Subcutaneous preadipocyte (primary cell): Measurements from ENCODE around the gene DPEP3. TPM values are rescaled to one million over a fixed set of nuclear protein-coding genes. Genes with fewer than 3 reads are reported as not detected.

Experiments
- small RNA-seq: library from RNA; depleted of rRNA; stranded (forward); fragments of <200 nt; gene quantifications from one replicate; pipeline ENCODE3, GENCODE V24; 2012
- total RNA-seq: library from RNA; depleted of rRNA; stranded (reverse); fragments of >200 nt; gene quantifications from 2 replicates; pipeline ENCODE4 v1.2.3, GENCODE V29; 2012

Gene DPEP3, protein sequence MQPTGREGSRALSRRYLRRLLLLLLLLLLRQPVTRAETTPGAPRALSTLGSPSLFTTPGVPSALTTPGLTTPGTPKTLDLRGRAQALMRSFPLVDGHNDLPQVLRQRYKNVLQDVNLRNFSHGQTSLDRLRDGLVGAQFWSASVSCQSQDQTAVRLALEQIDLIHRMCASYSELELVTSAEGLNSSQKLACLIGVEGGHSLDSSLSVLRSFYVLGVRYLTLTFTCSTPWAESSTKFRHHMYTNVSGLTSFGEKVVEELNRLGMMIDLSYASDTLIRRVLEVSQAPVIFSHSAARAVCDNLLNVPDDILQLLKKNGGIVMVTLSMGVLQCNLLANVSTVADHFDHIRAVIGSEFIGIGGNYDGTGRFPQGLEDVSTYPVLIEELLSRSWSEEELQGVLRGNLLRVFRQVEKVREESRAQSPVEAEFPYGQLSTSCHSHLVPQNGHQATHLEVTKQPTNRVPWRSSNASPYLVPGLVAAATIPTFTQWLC
- total RNA-seq: not detected in 2 replicates

DNA sequence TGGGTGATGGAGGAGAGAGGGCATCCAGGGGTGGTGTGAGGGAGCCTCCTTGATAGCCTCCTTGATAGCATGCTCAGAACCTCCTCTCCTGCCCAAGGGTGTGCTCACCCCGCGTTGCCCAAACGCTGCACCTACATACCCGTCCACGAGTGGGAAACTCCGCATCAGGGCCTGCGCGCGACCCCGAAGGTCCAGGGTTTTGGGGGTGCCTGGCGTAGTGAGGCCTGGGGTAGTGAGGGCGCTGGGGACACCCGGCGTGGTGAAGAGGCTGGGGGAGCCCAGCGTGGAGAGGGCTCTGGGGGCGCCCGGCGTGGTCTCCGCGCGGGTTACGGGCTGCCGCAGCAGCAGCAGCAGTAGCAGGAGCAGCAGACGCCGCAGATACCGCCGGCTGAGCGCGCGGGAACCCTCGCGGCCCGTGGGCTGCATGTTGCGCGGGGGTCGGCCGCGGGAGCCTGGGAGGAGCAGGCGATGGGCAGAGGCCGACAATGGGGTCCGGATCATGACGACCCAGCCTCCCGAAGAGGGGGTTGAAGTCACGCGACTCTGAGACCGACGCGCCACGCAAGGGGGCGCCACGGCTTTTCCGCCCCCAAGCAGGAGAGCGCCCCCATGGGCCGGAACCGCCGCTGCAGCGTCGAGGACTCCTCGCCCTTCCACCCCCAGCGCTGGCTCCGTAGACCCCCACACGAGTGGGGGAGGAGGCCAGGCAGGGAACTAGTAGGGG, at the start of gene DPEP3:
DPEP3 (minus strand) TSS at position 545 of the 724 bp plus-strand sequence; CDS start at position 426, 119 bp downstream.

DNA sequence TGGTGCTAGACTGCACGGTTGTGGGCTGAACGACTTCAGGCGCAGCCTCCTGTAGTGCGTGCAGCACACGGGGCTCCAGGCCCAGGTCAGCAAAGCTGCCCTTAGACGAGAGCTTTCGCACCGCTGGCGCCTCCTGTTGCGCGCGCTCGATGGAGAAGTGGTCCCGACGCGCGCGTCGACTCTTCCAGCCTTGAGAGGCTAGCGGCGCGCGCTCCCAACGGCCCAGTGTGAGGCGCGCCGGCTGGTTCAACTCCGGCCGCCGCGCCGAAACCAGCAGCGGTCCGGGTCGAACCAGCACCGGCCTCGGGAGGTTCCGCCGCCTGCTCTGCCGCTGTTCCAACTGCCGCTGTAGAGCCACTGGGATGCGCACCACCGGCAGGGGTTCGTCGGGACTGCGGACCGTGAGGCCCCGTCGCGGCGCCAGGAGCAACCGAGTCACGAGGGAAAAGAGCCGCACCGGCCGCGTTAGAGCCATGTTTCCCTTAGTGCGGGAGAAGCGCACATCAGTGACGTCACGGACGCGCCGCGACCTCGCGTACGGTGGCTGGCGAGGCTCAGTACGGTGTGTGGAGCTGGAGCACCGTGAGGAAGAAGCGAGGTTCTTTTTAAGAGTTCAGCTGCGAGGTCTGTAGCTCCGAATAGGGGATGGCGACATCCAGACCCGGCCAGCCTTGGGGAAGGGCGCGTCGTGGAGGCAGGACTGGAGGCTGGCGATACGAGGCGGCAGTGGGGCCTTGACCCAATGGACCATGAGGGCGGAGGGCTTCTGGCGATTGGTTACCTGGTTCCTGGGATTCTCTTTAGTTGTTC, 42.6 kb upstream of the DPEP3 start, which contains the start of the genes DDX28 and DUS2:
DDX28 (minus strand) TSS at position 505 of the 810 bp plus-strand sequence; CDS start at position 475, 30 bp downstream.
DUS2 (plus strand) TSS at position 557 of the 810 bp plus-strand sequence. CDS start 14,740 bp downstream, outside the sequence.

DNA sequence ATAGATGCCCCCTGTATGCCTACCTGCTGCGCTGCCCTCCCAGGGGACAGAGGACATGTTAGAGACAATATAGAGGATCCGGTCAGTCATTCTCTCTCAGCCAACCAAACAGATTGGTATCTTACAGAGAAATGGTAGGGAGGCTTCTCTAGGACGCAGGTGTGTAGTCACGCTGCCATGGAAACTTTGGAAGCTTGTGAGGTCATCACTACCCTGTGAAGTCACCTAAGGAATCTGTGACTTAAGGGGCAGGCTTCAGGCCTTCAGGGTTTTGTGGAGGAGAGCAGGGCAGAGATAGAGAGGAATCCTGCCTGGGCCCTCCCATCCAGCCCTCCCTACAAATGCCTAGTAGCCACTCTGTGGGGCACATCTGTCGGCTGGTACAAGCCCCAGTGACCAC, 35.4 kb upstream of the DPEP3 start, which contains the start of gene DPEP2NB:
DPEP2NB (minus strand) TSS at position 231 of the 400 bp plus-strand sequence; CDS start at position 90, 141 bp downstream.

DNA sequence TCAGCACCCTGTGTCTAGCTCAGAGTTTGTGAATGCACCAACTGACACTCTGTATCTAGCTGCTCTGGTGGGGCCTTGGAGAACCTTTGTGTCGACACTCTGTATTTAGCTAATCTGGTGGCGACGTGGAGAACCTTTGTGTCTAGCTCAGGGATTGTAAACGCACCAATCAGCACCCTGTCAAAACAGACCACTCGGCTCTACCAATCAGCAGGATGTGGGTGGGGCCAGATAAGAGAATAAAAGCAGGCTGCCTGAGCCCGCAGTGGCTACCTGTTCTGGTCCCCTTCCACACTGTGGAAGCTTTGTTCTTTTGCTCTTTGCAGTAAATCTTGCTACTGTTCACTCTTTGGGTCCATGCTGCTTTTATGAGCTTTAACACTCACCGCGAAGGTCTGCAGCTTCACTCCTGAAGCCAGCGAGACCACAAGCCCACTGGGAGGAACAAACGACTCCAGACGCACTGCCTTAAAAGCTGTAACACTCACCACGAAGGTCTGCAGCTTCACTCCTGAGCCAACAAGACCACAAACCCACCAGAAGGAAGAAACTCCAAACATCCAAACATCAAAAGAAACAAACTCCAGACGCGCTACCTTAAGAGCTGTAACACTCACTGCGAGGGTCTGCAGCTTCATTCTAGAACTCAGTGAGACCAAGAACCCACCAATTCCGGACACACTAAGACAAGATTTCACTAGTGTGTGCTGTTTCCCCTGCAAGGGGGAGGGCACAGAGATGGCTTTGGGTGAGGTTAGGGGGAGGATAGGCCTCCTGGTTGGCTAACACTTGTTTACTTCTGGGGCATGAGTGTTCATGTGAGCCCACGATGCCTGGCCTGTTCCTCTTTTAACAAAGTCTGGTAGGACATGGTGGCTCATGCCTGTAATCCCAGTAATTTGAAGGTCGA, 18.7 kb upstream of the DPEP3 start, which contains the start of gene DPEP2:
DPEP2 (minus strand) TSS at position 706 of the 910 bp plus-strand sequence. CDS start 6,272 bp downstream, outside the sequence.

DNA sequence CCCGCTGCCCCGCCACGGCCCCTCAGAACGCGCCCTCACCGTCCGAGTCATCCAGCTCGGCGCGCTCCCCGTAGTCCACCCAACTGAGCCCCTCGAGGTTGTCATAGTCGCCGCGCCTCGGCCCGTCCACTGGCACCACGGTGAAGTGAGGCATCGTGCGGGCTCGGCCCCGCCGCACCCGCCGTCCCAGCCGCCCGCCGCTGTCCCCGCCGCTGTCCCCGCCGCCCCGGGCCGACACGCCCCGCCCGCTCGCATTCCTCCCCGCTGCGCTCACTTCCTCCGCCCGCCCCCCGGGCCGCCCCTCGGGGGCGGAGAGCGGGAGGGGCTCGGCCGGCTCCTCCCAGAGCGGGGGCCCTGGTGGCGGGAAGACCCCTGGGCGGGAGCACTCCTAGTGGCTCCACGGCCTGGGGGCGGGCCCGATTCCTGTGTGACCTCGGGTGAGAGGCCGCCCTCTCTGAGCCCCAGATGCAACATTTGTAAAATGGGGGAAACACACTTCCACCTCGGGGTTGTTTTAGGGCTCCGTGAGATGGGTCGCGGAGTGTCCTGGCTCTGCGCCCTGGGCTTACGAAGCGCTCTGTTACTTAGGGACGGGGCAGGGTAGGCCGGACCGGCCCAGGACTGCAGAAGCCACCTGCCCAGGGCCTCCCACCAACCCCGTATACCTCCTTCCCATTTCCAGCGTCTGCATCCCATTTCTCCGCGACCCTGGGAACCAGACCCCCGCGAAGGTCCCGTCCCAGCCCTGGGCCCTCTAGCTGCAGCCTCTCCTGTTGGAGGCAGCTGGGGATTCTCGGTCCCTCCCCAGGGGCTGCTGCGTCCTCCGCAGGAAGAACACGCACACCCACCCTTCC, 11.7 kb downstream of the DPEP3 start, which contains the start of gene SLC12A4:
SLC12A4 (minus strand) TSS at position 238 of the 854 bp plus-strand sequence; CDS start at position 154, 84 bp downstream.

DNA sequence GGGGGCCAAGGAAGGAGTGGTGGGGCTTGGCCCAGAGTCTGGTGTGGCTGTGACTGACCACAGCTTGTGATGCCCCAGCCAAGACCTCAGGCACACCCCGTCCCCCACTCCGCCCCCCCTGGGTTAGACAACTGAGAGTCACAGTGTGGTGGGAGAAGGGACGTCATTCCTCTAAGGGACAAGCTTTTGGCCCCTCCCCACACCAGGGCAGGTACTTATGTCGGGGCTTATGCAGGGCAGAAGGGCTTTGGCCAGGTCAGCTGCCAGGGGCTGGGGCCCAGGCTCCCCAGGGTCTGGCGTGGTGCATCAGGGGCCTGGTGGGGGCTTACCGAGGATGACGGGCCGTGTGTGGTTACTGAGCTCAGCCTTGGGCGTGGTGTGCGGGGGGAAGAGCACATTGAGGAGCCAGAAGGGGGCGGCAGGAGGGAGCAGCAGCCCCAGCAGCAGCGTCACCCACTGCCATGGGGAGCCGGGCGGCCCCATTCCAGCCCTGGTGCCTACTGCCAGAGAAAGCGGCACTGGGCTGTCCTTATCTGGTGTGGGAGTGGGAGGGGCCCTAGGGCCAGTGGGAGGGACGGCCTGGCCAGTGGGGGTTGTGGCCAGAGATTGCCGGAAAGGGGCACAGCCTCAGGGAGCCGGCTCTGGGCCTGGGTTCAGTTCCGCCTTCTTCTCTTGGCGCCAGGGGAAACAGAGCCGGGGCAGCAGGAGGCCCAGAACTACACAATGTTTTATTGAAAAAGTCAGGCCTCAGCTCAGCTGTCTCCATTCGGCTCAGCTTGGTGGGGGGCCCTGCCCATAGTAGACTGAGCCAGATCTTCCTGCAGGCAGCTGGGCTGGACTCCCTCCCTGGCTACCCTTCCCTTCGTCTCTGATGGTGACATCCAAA, 36.4 kb downstream of the DPEP3 start, which contains the start of gene LCAT:
LCAT (minus strand) TSS at position 502 of the 886 bp plus-strand sequence; CDS start at position 483, 19 bp downstream.

DNA sequence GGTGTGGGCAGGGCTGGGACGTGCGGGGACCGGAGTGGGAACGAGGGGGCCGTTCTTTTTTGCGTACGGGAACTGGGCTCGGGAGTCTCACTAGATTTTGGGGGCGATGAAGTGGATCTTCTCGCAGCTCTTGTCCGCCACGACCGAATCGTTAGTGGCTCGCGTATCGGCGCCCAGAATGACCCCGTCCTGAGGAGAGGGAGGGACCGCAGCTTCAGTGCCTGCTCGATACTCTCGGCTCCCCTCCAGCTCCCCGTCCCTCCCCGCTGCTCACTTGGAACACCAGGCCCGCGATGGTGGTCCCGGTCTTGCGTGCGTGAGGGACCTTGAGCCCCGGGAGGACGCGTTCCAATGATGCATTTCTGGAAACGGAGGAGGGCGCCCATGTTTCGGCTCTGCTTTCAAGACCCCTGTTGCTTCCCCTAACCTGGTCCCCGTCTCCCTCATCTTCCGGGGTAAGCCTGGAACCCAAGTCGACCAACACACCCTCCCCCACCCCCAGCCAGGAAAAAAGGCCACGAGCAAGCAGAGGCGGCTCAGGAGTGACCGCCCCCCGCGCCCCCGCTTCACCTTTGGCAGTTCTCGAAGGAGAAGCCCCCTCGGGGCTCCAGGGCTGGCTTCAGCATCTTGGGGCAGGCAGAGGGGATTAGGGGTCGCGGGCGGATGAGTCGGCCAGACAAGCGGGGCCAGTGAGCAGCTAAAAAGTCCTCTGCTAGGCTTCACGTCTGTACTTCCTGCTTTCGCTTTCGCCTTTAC, 44.0 kb downstream of the DPEP3 start, which contains the start of gene PSMB10:
PSMB10 (minus strand) TSS at position 727 of the 756 bp plus-strand sequence; CDS start at position 626, 101 bp downstream.

DNA sequence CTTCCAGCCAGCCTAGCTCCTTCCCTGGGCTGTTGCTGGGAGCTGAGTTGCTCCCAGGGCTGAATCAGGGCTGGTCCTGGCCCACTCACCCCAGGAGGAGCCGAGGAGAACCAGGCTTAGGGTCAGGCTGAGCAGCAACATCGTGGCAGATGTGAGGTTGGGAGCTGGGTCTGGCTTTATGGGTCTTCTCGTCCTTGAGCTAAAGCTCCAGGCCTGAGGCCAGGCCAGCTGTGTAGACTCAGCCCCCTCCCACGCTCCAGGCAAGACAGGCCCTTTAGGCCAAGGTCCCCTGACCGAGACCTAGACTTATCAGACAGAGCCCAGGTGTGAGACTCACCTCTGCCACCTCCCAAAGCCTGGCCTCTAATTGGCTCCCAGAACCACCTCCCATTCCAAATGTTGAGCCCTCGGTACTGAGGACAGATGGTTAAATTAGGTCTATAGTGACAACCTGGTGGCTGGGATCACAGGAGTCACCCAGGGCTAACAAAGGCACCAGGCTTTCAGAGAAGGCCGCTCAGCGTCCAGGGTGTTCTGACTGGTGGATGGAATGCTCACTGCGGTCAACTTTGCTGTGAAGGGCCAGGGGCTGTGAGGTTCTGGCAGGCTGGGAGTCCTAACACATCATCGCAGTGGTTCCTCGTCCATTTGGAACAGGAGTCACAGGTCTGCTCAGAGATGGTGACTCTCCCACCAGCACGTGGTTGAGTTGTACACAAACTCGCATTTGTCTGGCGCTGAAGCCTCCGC, 48.4 kb downstream of the DPEP3 start, which contains the start of gene CTRL:
CTRL (minus strand) TSS at position 151 of the 750 bp plus-strand sequence; CDS start at position 141, 10 bp downstream.

Small RNAs within 50 kb of the gene (small RNA-seq; reads per million reads assigned to genes)
- gene RNU6-359P: not detected

Other genes with a start within 250 kb of the DPEP3 start
- 5.1 and 7.0 TPM in 2 replicates for gene RANBP10, start 173.9 kb downstream of the DPEP3 start, total RNA-seq
- 0.98 and 2.2 TPM in 2 replicates for gene TSNAXIP1, start 173.6 kb downstream of the DPEP3 start, total RNA-seq
- 26.1 and 28.0 TPM in 2 replicates for gene THAP11, start 138.2 kb downstream of the DPEP3 start, total RNA-seq
- 210 and 284 TPM in 2 replicates for gene NUTF2, start 133.6 kb downstream of the DPEP3 start, total RNA-seq
- 27.0 and 32.7 TPM in 2 replicates for gene CENPT, start 132.8 kb downstream of the DPEP3 start, total RNA-seq
- 55.5 and 72.9 TPM in 2 replicates for gene EDC4, start 107.4 kb downstream of the DPEP3 start, total RNA-seq
- 0.37 TPM in 1 of 2 replicates, not detected in the other for gene NRN1L, start 95.6 kb downstream of the DPEP3 start, total RNA-seq
- 12.1 TPM in 2 replicates for gene PSKH1, start 87.2 kb downstream of the DPEP3 start, total RNA-seq
- gene CTRL, start 48.6 kb downstream of the DPEP3 start, total RNA-seq: 0.37 and 1.4 TPM in 2 replicates
- 29.7 and 41.2 TPM in 2 replicates for gene PSMB10, start 43.6 kb downstream of the DPEP3 start, total RNA-seq
- 5.1 and 11.1 TPM in 2 replicates for gene LCAT, start 36.4 kb downstream of the DPEP3 start, total RNA-seq
- 40.8 and 73.3 TPM in 2 replicates for gene SLC12A4, start 11.9 kb downstream of the DPEP3 start, total RNA-seq
- not detected in 2 replicates for gene DPEP2, start 19.0 kb upstream of the DPEP3 start, total RNA-seq
- gene DPEP2NB, start 35.4 kb upstream of the DPEP3 start, total RNA-seq: not detected in 2 replicates
- gene DDX28, start 42.7 kb upstream of the DPEP3 start, total RNA-seq: 14.7 and 19.0 TPM in 2 replicates
- 18.0 and 21.5 TPM in 2 replicates for gene DUS2, start 42.8 kb upstream of the DPEP3 start, total RNA-seq
- 17.3 and 27.2 TPM in 2 replicates for gene NFATC3, start 104.9 kb upstream of the DPEP3 start, total RNA-seq